ENCODE results near the gene UNC5A. TPM values are rescaled to one million over a fixed set of nuclear protein-coding genes. Genes with fewer than 3 reads are reported as not detected.

Gene UNC5A
- total RNA-seq, 1 experiment from 2014 or later, result 10.1 TPM

GRCh38 chr5:176878906-176879662 is 68.7 kb downstream of the UNC5A start (continued):
- TF ChIP-seq SP1 (IDR thresholded peaks at IDR 0.05; ENCODE audit: low read depth), result no peak

DNA sequence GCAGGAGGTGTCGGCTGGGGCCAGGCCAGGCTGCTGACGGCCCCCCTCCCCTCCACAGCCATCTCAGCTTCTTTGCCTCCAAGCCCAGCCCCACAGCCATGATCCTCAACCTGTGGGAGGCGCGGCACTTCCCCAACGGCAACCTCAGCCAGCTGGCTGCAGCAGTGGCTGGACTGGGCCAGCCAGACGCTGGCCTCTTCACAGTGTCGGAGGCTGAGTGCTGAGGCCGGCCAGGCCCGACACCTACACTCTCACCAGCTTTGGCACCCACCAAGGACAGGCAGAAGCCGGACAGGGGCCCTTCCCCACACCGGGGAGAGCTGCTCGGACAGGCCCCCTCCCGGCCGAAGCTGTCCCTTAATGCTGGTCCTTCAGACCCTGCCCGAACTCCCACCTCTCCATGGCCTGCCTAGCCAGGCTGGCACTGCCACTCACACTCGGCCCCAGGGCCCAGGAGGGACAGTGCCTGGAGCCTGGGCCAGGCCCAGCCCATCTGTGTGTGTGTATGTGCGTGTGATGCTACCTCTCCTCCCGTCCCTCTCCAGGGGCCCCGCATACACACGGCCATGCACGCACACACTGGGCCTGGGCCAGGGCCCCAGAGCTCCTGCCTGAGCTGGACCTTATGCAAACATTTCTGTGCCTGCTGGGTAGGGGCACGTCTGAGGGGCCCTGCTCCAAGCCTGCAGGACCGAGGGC is 69.5 kb downstream of the UNC5A start:
- ATAC-seq (no peak), DNase-seq (ENCODE audit: low read depth, low spot score) (no peak)
- intact Hi-C loops (cut with micrococcal nuclease), result no loop called here
- H3K27ac ChIP-seq (ENCODE audit: low read depth, low read length), result no peak overlapping the region
- no peaks in the 10 kb centered on the region for H3K36me3 ChIP-seq (ENCODE audit: control insufficient read depth in 1 of 2, insufficient read depth in 2 of 2, low read length in 2 of 2)
- no peaks in the 10 kb centered on the region for H4K20me1 ChIP-seq (ENCODE audit: insufficient read depth)
- H3K79me2 ChIP-seq (ENCODE audit: insufficient read depth, low read length), result no peaks in the 10 kb centered on the region
- H3K9me2 ChIP-seq (ENCODE audit: insufficient read depth), result no peaks in the 10 kb centered on the region
- H3K4me3 ChIP-seq (replicated peaks in 1 of 2; ENCODE audit: low read depth in 1 of 2, low read length in 2 of 2), result no peak overlapping the region
- H3K9ac ChIP-seq (ENCODE audit: low read length), result no peak overlapping the region
- BruUV-seq (replicated peaks), result no TSS peak
- ChIA-PET POLR2A (no interaction called here), RAD21 (ENCODE audit: low non-redundant PET in 1 of 2, low total read pairs in 2 of 2, uncharacterized antibody in 2 of 2, unreplicated experiment in 2 of 2) (no interaction called here), CTCF (no interaction called here)
- no peak overlapping the region for H3K4me2 ChIP-seq (ENCODE audit: low read length)
- no peaks in the 10 kb centered on the region for H3K4me1 ChIP-seq (ENCODE audit: control insufficient read depth in 1 of 2, insufficient read depth in 2 of 2, low read length in 2 of 2)
- no peaks in the 10 kb centered on the region for H3K9me3 ChIP-seq (ENCODE audit: control insufficient read depth in 1 of 2, insufficient read depth in 1 of 2, low read depth in 1 of 2, low read length in 2 of 2)
- no peaks in the 10 kb centered on the region for H3K27me3 ChIP-seq (ENCODE audit: insufficient read depth, low read length)
- no peak overlapping the region for H2AFZ ChIP-seq (ENCODE audit: low read depth, low read length, poor library complexity, severe bottlenecking)
- TF ChIP-seq CBX3 (IDR thresholded peaks at IDR 0.05; ENCODE audit: low read depth) (no peak), TCF7L2 (IDR thresholded peaks at IDR 0.05; ENCODE audit: borderline replicate concordance, extremely low read depth, insufficient read depth, insufficient read length) (no peak), FOSL1 (IDR thresholded peaks at IDR 0.05; ENCODE audit: low read depth) (no peak), ZNF274 (IDR thresholded peaks at IDR 0.05; ENCODE audit: low read depth, low read length) (no peak), ELF1 (IDR thresholded peaks at IDR 0.05; ENCODE audit: borderline replicate concordance, low read depth) (no peak), EGR1 (IDR thresholded peaks at IDR 0.05; ENCODE audit: low read depth) (no peak), EZH2phosphoT487 (IDR thresholded peaks at IDR 0.05; ENCODE audit: borderline replicate concordance) (no peak), SIN3A (IDR thresholded peaks at IDR 0.05; ENCODE audit: low read depth) (no peak), ZBTB33 (IDR thresholded peaks at IDR 0.05; ENCODE audit: extremely low read depth, insufficient replicate concordance, low read length) (no peak), POLR2A (IDR thresholded peaks at IDR 0.05; ENCODE audit: borderline replicate concordance, extremely low read depth, insufficient read depth, insufficient read length) (no peak), EZH2 (IDR thresholded peaks at IDR 0.05) (no peak), POLR2AphosphoS5 (IDR thresholded peaks at IDR 0.05; ENCODE audit: low read depth, low read length) (no peak)
- TF ChIP-seq, protein P1, sequence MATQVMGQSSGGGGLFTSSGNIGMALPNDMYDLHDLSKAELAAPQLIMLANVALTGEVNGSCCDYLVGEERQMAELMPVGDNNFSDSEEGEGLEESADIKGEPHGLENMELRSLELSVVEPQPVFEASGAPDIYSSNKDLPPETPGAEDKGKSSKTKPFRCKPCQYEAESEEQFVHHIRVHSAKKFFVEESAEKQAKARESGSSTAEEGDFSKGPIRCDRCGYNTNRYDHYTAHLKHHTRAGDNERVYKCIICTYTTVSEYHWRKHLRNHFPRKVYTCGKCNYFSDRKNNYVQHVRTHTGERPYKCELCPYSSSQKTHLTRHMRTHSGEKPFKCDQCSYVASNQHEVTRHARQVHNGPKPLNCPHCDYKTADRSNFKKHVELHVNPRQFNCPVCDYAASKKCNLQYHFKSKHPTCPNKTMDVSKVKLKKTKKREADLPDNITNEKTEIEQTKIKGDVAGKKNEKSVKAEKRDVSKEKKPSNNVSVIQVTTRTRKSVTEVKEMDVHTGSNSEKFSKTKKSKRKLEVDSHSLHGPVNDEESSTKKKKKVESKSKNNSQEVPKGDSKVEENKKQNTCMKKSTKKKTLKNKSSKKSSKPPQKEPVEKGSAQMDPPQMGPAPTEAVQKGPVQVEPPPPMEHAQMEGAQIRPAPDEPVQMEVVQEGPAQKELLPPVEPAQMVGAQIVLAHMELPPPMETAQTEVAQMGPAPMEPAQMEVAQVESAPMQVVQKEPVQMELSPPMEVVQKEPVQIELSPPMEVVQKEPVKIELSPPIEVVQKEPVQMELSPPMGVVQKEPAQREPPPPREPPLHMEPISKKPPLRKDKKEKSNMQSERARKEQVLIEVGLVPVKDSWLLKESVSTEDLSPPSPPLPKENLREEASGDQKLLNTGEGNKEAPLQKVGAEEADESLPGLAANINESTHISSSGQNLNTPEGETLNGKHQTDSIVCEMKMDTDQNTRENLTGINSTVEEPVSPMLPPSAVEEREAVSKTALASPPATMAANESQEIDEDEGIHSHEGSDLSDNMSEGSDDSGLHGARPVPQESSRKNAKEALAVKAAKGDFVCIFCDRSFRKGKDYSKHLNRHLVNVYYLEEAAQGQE (IDR thresholded peaks at IDR 0.05; ENCODE audit: low read depth), result no peak
- TF ChIP-seq, protein P2, sequence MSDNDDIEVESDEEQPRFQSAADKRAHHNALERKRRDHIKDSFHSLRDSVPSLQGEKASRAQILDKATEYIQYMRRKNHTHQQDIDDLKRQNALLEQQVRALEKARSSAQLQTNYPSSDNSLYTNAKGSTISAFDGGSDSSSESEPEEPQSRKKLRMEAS (IDR thresholded peaks at IDR 0.05), result no peak
- TF ChIP-seq, protein P3, sequence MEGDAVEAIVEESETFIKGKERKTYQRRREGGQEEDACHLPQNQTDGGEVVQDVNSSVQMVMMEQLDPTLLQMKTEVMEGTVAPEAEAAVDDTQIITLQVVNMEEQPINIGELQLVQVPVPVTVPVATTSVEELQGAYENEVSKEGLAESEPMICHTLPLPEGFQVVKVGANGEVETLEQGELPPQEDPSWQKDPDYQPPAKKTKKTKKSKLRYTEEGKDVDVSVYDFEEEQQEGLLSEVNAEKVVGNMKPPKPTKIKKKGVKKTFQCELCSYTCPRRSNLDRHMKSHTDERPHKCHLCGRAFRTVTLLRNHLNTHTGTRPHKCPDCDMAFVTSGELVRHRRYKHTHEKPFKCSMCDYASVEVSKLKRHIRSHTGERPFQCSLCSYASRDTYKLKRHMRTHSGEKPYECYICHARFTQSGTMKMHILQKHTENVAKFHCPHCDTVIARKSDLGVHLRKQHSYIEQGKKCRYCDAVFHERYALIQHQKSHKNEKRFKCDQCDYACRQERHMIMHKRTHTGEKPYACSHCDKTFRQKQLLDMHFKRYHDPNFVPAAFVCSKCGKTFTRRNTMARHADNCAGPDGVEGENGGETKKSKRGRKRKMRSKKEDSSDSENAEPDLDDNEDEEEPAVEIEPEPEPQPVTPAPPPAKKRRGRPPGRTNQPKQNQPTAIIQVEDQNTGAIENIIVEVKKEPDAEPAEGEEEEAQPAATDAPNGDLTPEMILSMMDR (IDR thresholded peaks at IDR 0.05 in 2 of 3, conservative IDR thresholded peaks at IDR 0.05 in 1 of 3; ENCODE audit: borderline replicate concordance in 1 of 3, insufficient read depth in 1 of 3, low read depth in 2 of 3, low read length in 2 of 3), result no peak
